Mesodermal cell (in vitro differentiated cells): ENCODE data around the gene PC.
"Not testable (repeated sequence)": the region's sequence is repeated elsewhere in the genome, so short reads cannot be mapped to it uniquely, and the experiment has no call there.

Experiments
- H3K27ac ChIP-seq: 2 replicates; pipeline ENCODE4 v1.7.0; 2013; ENCODE audit warnings: mild to moderate bottlenecking, low read depth, low read length, moderate library complexity; ENCODE audit not compliant: severe bottlenecking
- H3K36me3 ChIP-seq: 2 replicates; pipeline ENCODE4 v1.7.1; 2013; ENCODE audit warnings: mild to moderate bottlenecking, low read length, moderate library complexity; ENCODE audit not compliant: control insufficient read depth, insufficient read depth
- H3K4me1 ChIP-seq: one replicate; pipeline ENCODE4 v1.7.1; 2013; ENCODE audit warnings: mild to moderate bottlenecking, low read length; ENCODE audit not compliant: insufficient read depth, control insufficient read depth, poor library complexity, severe bottlenecking
- H3K4me3 ChIP-seq: 2 replicates; pipeline ENCODE4 v1.7.0; 2013; ENCODE audit warnings: low read length, control low read depth, mild to moderate bottlenecking; ENCODE audit not compliant: insufficient read depth, poor library complexity, severe bottlenecking; ENCODE audit errors: extremely low read depth
- H3K9me3 ChIP-seq: 2 replicates; pipeline ENCODE4 v1.7.1; 2013; ENCODE audit warnings: mild to moderate bottlenecking, low read length, moderate library complexity; ENCODE audit not compliant: control insufficient read depth
- WGBS, 2 experiments: methylation state at CpG; one replicate each; pipeline ENCODE4 v1.1.5; 2013; ENCODE audit warnings: missing lambda C conversion rate in 2 of 2; ENCODE audit not compliant: insufficient coverage in 2 of 2; 5-methylcytosine and 5-hydroxymethylcytosine counted together

Gene PC

GRCh38 chr11:66992041-66992440, 33.9 kb upstream of the PC start:
- WGBS, 2 experiments = no CpG with 5 or more reads among the region's 2 CpGs
- Histone ChIP-seq H3K4me3 (no peak overlapping the region), H3K4me1 (peaks cover 12% of the 10 kb centered on the region), H3K36me3 (no peaks in the 10 kb centered on the region), H3K27ac (no peak overlapping the region), H3K9me3 (no peaks in the 10 kb centered on the region)

- not testable (repeated sequence) for H3K4me1 ChIP-seq, H3K9me3 ChIP-seq, H3K27ac ChIP-seq, H3K4me3 ChIP-seq, H3K36me3 ChIP-seq
- 91 to 95% methylated on average over 6 to 9 of the region's 9 CpGs for WGBS, 2 experiments
These were observed 31.2 kb upstream of the PC start for GRCh38 chr11:66989360-66989759.

- not testable (repeated sequence) for H3K9me3 ChIP-seq, H3K4me3 ChIP-seq, H3K27ac ChIP-seq, H3K36me3 ChIP-seq, H3K4me1 ChIP-seq
- WGBS, 2 experiments = 93 to 95% methylated on average over 11 to 23 of the region's 28 CpGs
These were observed 30.6 kb upstream of the PC start for GRCh38 chr11:66988741-66989140.

- H3K27ac ChIP-seq = no peak overlapping the region
- no peaks in the 10 kb centered on the region for H3K36me3 ChIP-seq
- 90 to 92% methylated on average over 9 to 12 of the region's 13 CpGs for WGBS, 2 experiments
- H3K9me3 ChIP-seq = no peaks in the 10 kb centered on the region
- peaks cover 7% of the 10 kb centered on the region for H3K4me1 ChIP-seq
- H3K4me3 ChIP-seq = no peak overlapping the region
These were observed 29.9 kb upstream of the PC start for GRCh38 chr11:66987924-66988637.

GRCh38 chr11:66987158-66987620, 29.0 kb upstream of the PC start:
- Histone ChIP-seq H3K27ac (no peak overlapping the region), H3K9me3 (no peaks in the 10 kb centered on the region), H3K36me3 (no peaks in the 10 kb centered on the region), H3K4me3 (no peak overlapping the region), H3K4me1 (peaks cover 7% of the 10 kb centered on the region)
- 62 to 73% methylated on average over 1 to 5 of the region's 6 CpGs for WGBS, 2 experiments

GRCh38 chr11:66986178-66986545, 28.0 kb upstream of the PC start:
- Histone ChIP-seq H3K36me3 (no peaks in the 10 kb centered on the region), H3K27ac (no peak overlapping the region), H3K4me3 (no peak overlapping the region), H3K4me1 (peaks cover 7% of the 10 kb centered on the region), H3K9me3 (no peaks in the 10 kb centered on the region)
- 90 to 94% methylated on average over 7 of the region's 7 CpGs for WGBS, 2 experiments

GRCh38 chr11:66985508-66986177, 27.5 kb upstream of the PC start:
- H3K4me3 ChIP-seq = no peak overlapping the region
- WGBS, 2 experiments = 83 to 93% methylated on average over 7 to 8 of the region's 8 CpGs
- no peaks in the 10 kb centered on the region for H3K36me3 ChIP-seq
- peaks cover 7% of the 10 kb centered on the region for H3K4me1 ChIP-seq
- no peaks in the 10 kb centered on the region for H3K9me3 ChIP-seq
- H3K27ac ChIP-seq = no peak overlapping the region

GRCh38 chr11:66983275-66983924, 25.2 kb upstream of the PC start:
- peaks cover 7% of the 10 kb centered on the region for H3K4me1 ChIP-seq
- H3K4me3 ChIP-seq = no peak overlapping the region
- H3K9me3 ChIP-seq = no peaks in the 10 kb centered on the region
- no peak overlapping the region for H3K27ac ChIP-seq
- H3K36me3 ChIP-seq = no peaks in the 10 kb centered on the region
- WGBS, 2 experiments = 97 to 98% methylated on average over 3 to 4 of the region's 5 CpGs

- H3K36me3 ChIP-seq = no peaks in the 10 kb centered on the region
- H3K27ac ChIP-seq = no peak overlapping the region
- H3K4me3 ChIP-seq = no peak overlapping the region
- no peaks in the 10 kb centered on the region for H3K9me3 ChIP-seq
- WGBS, 2 experiments = 87 to 91% methylated on average over 8 to 9 of the region's 9 CpGs
- H3K4me1 ChIP-seq = no peaks in the 10 kb centered on the region
These were observed 23.9 kb upstream of the PC start for GRCh38 chr11:66981976-66982578.

GRCh38 chr11:66979336-66979980, 21.3 kb upstream of the PC start:
- 94 to 96% methylated on average over 2 of the region's 2 CpGs for WGBS, 2 experiments
- Histone ChIP-seq H3K4me3 (no peak overlapping the region), H3K36me3 (no peaks in the 10 kb centered on the region), H3K27ac (no peak overlapping the region), H3K9me3 (no peaks in the 10 kb centered on the region), H3K4me1 (no peaks in the 10 kb centered on the region)
